Activated naive CD4-positive, alpha-beta T cell treated with anti-CD3 and anti-CD28 coated beads, Interleukin-2, amount 10 ng/mL, durations not matched to agents 7 days and 5 days (primary cell): ENCODE data around the gene KCNV2.
"Not testable (repeated sequence)": the region's sequence is repeated elsewhere in the genome, so short reads cannot be mapped to it uniquely, and the experiment has no call there.

Source experiments
- CTCF ChIA-PET: fragments of 350-600 bp; sonication (Branson Sonifier 250); formaldehyde crosslinking; loops from one replicate; lab custom pipeline; 2021; ENCODE audit warnings: antibody characterized with exemption; lab: Charles Lee
- DNase-seq: peaks from one replicate; pipeline ENCODE4 v3.0.0-alpha.2; 2020
- H3K27ac Mint-ChIP-seq: one replicate; pipeline ENCODE4 v1.8.0; 2021; ENCODE audit warnings: mild to moderate bottlenecking, moderate library complexity, mixed read lengths
- H3K27me3 Mint-ChIP-seq: one replicate; pipeline ENCODE4 v1.8.0; 2021; ENCODE audit warnings: mild to moderate bottlenecking, mixed read lengths
- H3K36me3 Mint-ChIP-seq: one replicate; pipeline ENCODE4 v1.8.0; 2021; ENCODE audit warnings: mixed read lengths
- H3K4me1 Mint-ChIP-seq: one replicate; pipeline ENCODE4 v1.8.0; 2021; ENCODE audit warnings: mixed read lengths
- H3K4me3 Mint-ChIP-seq: one replicate; pipeline ENCODE4 v1.8.0; 2021; ENCODE audit warnings: mild to moderate bottlenecking, moderate library complexity, mixed read lengths
- H3K9me3 Mint-ChIP-seq: one replicate; pipeline ENCODE4 v1.8.0; 2021; ENCODE audit warnings: mixed read lengths

Gene KCNV2

DNA sequence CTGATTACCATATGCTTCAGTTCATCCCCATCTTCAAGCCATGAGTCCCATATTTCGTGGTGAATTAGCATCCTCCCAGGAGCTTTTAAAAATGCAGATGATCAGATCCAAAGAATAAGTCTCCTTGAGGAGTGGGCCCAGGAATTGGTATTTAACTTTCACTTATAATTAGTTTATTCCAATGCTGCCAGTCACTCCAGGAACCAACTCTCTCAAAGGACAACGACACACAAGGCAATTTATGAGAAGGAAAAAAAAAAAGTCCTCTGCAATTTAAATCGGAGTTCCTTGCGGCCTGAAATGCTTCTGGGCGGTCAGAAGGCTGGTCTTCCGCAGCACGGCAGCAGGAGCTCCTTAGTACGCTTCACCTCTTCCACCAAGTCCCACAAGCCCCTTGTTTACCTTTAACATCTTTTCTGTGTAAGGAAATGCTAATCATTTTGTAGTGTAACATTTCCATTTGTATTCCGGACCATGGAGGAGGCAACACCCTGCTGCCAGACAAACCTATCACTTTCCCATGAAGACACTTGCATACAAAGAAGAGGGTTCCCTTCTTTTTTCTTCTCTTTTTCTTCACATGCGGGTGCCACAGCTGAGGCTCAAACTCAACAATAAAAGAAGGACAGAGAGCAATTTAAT, 16.3 kb upstream of the KCNV2 start:
- CTCF ChIA-PET = no interaction called here
- no peak overlapping the region for H3K27ac Mint-ChIP-seq
- DNase-seq = no peak
- no peaks in the 10 kb centered on the region for H3K9me3 Mint-ChIP-seq
- H3K4me3 Mint-ChIP-seq = no peak overlapping the region
- no peaks in the 10 kb centered on the region for H3K36me3 Mint-ChIP-seq
- no peaks in the 10 kb centered on the region for H3K27me3 Mint-ChIP-seq
- H3K4me1 Mint-ChIP-seq = no peaks in the 10 kb centered on the region

DNA sequence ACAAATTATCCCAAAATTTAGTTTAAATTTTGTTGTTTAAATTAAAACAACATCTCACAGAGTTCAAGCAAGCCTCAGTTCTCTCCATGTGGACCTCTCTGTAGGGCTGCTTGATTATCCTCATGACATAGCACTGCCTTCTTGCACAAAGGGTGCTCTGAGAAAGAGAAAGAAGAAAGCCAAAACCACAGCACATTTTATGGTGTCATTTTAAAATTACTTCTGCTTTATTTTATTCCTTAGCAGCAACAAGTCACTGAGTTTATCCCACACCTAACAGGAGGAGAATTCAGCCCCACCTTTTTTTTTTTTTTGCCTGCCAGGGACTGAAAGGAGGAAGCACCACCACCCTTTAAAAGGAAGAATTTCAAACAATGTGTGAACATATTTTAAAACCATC, 12.8 kb upstream of the KCNV2 start:
- Mint-ChIP-seq H3K36me3 (no peaks in the 10 kb centered on the region), H3K27me3 (no peaks in the 10 kb centered on the region), H3K4me1 (no peaks in the 10 kb centered on the region), H3K27ac (no peak overlapping the region), H3K9me3 (no peaks in the 10 kb centered on the region), H3K4me3 (no peak overlapping the region)
- no peak for DNase-seq
- CTCF ChIA-PET = no interaction called here

DNA sequence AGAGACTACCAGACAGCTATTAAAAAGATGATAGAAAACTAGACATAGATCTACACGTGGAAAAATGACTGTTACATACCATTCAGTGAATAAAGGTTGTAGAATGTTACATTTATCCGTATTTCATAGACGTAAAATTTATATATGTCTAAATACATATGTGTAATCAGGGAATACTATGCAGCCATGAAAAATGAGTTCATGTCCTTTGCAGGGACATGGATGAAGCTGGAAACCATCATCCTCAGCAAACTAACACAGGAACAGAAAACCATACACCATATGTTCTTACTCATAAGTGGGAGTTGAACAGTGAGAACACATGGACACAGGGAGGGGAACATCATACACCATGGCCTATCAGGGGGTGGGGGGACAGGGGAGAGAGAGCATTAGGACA, 10.1 kb upstream of the KCNV2 start:
- H3K9me3 Mint-ChIP-seq = not testable (repeated sequence)

DNA sequence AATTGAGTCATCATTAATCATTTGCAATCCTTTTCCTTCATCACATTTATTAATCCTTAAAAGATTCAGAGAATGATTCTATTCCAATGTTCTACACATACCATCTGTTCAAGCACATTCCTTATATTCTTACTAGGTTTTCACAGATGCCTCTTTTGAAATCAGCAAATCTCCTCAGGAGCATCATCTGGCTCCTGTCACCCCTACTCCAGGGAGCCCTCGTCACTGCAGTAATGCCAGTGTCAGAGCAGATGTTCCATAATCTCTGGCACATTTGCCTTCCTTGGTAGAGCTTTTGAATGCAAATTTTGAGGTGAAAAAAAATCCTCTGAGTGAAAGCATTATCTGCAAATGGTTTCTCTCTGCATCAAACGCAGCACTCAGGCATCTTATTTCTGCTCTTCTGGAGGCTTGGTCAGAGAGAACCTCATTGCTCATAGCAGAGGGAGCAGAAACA, 7.6 kb upstream of the KCNV2 start:
- Mint-ChIP-seq H3K4me3 (no peak overlapping the region), H3K36me3 (no peaks in the 10 kb centered on the region), H3K27ac (no peak overlapping the region), H3K9me3 (no peaks in the 10 kb centered on the region), H3K27me3 (no peaks in the 10 kb centered on the region), H3K4me1 (no peaks in the 10 kb centered on the region)
- CTCF ChIA-PET = no interaction called here
- no peak for DNase-seq

More for the DNA sequence above, 10.1 kb upstream of the KCNV2 start:
- H3K4me1 Mint-ChIP-seq, H3K36me3 Mint-ChIP-seq, H3K27ac Mint-ChIP-seq, DNase-seq, CTCF ChIA-PET, H3K27me3 Mint-ChIP-seq, H3K4me3 Mint-ChIP-seq: not testable (repeated sequence)

DNA sequence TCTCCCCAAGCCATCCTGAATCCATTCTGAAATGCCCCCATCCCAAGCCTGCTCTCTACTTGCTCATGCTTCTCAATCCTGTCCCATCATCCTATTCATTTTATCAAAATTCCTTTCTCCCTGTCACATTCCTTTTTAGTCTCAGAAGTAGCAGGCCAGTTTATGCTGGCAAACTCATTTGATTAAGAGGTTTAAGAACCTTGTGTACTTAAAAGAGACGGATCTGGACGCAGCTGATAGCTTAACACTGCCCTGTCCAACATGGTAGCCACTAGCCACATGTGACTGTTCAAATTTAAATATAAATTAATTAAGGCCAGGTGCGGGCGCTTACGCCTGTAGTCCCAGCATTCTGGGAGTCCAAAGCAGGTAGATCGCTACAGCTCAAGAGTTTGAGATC, 5.6 kb upstream of the KCNV2 start:
- Mint-ChIP-seq H3K27ac (no peak overlapping the region), H3K4me1 (no peaks in the 10 kb centered on the region)
- DNase-seq = no peak

DNA sequence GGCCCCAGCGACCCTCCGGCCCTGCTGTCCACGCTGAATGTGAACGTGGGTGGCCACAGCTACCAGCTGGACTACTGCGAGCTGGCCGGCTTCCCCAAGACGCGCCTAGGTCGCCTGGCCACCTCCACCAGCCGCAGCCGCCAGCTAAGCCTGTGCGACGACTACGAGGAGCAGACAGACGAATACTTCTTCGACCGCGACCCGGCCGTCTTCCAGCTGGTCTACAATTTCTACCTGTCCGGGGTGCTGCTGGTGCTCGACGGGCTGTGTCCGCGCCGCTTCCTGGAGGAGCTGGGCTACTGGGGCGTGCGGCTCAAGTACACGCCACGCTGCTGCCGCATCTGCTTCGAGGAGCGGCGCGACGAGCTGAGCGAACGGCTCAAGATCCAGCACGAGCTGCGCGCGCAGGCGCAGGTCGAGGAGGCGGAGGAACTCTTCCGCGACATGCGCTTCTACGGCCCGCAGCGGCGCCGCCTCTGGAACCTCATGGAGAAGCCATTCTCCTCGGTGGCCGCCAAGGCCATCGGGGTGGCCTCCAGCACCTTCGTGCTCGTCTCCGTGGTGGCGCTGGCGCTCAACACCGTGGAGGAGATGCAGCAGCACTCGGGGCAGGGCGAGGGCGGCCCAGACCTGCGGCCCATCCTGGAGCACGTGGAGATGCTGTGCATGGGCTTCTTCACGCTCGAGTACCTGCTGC, 839 bp downstream of the KCNV2 start:
- no peak for DNase-seq
- peaks cover 4% of the 10 kb centered on the region for H3K36me3 Mint-ChIP-seq
- CTCF ChIA-PET = no interaction called here
- H3K4me3 Mint-ChIP-seq = no peak overlapping the region
- H3K27me3 Mint-ChIP-seq = no peaks in the 10 kb centered on the region
- no peaks in the 10 kb centered on the region for H3K4me1 Mint-ChIP-seq
- peaks cover 13% of the 10 kb centered on the region for H3K9me3 Mint-ChIP-seq
- H3K27ac Mint-ChIP-seq = no peak overlapping the region

More for the DNA sequence above, 5.6 kb upstream of the KCNV2 start:
- no peaks in the 10 kb centered on the region for H3K9me3 Mint-ChIP-seq
- H3K4me3 Mint-ChIP-seq = no peak overlapping the region
- CTCF ChIA-PET = no interaction called here
- no peaks in the 10 kb centered on the region for H3K36me3 Mint-ChIP-seq
- no peaks in the 10 kb centered on the region for H3K27me3 Mint-ChIP-seq

DNA sequence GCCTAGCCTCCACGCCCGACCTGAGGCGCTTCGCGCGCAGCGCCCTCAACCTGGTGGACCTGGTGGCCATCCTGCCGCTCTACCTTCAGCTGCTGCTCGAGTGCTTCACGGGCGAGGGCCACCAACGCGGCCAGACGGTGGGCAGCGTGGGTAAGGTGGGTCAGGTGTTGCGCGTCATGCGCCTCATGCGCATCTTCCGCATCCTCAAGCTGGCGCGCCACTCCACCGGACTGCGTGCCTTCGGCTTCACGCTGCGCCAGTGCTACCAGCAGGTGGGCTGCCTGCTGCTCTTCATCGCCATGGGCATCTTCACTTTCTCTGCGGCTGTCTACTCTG, 1.4 kb downstream of the KCNV2 start:
- Mint-ChIP-seq H3K4me1 (no peaks in the 10 kb centered on the region), H3K27ac (no peak overlapping the region), H3K36me3 (peaks cover 4% of the 10 kb centered on the region), H3K4me3 (no peak overlapping the region), H3K27me3 (no peaks in the 10 kb centered on the region), H3K9me3 (peaks cover 13% of the 10 kb centered on the region)
- CTCF ChIA-PET = no interaction called here
- no peak for DNase-seq

DNA sequence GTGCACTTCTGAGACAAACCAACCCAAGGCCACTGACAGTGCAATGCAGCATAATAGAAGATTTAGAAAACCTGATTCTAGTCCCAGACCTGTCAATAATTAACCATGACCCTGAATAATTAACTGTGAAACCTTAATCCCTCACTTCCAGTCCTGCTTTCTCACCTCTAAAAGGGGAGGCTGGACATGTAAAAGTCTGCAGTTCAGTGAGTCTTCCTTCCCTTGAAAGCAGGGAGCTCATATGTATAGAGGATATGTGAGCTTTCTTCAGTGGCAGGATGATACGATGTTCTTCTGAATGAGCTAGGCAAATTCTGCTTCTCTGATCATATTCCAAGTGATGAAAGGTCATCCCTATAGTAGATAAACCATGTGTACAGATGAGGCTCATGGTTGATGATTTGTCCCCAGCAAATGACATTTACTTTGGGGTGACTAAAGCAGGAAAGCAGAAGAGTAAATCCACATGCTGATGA, 2.9 kb downstream of the KCNV2 start:
- Mint-ChIP-seq H3K4me3 (no peak overlapping the region), H3K4me1 (no peaks in the 10 kb centered on the region), H3K36me3 (peaks cover 4% of the 10 kb centered on the region), H3K27ac (no peak overlapping the region), H3K27me3 (no peaks in the 10 kb centered on the region), H3K9me3 (peaks cover 13% of the 10 kb centered on the region)
- CTCF ChIA-PET = no interaction called here
- no peak for DNase-seq

DNA sequence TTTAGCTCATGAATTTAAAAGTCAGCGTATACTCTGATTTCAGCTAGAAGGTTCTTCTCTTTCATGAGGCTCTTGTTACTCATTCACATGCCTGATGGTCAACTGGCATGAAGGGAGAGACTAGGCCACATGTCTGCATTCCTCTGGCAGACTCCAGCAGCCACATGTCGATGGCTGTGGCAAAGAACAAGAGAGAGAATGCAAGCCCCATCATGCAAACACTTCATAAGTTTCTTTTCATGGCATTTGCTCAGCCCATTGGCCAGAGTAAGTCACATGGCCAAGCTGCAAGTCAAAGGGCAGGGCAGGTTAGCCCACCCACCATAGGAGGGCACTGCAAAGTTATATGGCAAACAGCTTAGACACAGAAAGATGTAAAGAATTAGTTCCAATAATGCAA, 5.4 kb downstream of the KCNV2 start:
- Mint-ChIP-seq H3K27ac (no peak overlapping the region), H3K4me3 (no peak overlapping the region), H3K27me3 (no peaks in the 10 kb centered on the region), H3K36me3 (peaks cover 1% of the 10 kb centered on the region), H3K9me3 (peaks cover 3% of the 10 kb centered on the region), H3K4me1 (no peaks in the 10 kb centered on the region)
- no peak for DNase-seq
- CTCF ChIA-PET = no interaction called here

DNA sequence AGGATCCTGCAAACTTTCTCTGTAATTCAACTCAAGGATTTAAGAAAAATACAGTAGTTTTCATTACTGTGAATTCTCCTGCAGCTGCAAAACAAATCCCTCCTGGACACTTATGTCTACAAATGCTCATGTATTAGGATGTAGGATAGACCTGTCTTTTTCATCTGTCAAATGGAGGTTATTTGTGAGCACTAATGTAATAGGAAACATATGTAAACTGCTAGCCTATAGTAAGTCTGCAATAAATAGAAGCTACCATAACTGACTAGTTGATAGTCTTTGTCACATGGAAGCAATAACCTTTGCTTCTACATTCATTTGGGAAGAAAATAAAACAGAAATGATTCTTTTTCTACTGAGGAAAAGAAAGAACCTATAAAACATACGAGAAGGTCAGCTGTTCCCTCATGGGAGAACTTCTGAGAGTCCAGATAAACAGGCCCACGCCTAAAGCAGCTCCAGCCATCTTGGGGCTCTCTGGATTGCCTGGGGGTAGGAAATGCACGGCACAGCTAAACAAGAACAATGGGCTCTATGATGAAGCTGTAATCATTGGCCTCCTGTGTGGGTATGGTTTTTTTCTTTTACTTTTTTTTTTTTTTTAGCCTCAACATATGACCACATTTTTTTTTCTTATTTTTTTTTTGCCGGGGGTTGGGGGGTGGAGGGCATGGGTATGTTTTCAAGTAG, 6.2 kb downstream of the KCNV2 start:
- Mint-ChIP-seq H3K4me3 (no peak overlapping the region), H3K36me3 (peaks cover 1% of the 10 kb centered on the region), H3K4me1 (no peaks in the 10 kb centered on the region), H3K27me3 (no peaks in the 10 kb centered on the region), H3K9me3 (peaks cover 3% of the 10 kb centered on the region), H3K27ac (no peak overlapping the region)
- CTCF ChIA-PET = no interaction called here
- no peak for DNase-seq

DNA sequence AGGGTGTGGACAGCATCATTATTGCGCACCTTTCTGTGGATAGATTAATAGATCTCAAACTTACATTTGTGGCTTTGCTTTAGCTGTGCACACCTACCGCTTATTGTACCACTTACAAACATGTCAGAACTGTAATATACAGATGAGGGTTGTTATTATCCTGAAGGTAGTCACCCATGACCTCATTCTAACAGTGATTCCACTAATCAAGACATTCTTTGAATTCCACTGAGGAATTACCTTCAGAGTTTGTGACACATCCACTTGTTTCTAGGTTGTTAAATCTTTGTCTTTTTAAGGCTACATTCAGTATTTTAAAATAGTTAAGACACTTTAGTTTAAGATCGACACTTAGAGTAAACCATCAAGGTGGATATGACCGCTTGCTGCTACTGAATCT, 7.8 kb downstream of the KCNV2 start:
- Mint-ChIP-seq H3K36me3 (no peaks in the 10 kb centered on the region), H3K4me3 (no peak overlapping the region), H3K27me3 (no peaks in the 10 kb centered on the region), H3K4me1 (no peaks in the 10 kb centered on the region), H3K9me3 (no peaks in the 10 kb centered on the region), H3K27ac (no peak overlapping the region)
- CTCF ChIA-PET = interaction anchor here (0.6 kb wide), 2 partner anchors 40 to 133 kb away, joined by 3 read pairs; no protein-coding TSS in a partner anchor
- no peak for DNase-seq

DNA sequence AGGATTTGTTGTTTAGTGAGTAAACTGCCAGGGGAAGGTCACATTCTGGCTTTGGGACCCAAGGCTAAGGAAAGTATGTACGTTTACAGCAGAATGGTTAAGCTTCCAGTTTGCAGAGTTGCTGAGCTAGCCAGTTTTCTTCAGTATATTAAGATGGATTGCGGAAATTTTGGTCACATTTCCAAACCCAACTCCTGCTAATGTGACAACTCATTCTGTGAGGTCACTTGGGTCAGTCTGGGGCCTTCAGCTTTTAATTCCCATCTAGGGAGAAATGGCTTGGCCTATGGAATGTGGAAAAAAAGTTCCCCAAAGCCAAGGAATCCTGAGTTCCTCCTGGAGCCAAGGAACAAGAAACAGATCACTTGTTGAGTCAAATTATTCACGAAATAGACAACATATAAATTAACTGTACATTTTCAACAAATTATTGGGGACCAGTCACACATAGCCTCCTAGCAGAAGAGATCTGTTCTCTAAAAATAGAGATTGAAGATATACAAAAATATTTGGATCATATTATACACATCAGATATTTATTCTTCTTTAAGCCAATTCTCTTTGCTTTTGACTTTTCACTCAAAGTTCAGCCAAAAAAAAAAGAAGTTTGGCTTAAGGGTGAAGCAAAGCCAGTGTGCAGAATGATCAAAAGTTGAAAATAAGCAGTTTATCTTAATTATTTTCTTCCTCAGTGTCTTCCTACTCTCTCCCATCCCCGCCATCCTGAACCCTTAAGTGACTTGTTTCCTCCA, 8.8 kb downstream of the KCNV2 start:
- Mint-ChIP-seq H3K36me3 (no peaks in the 10 kb centered on the region), H3K4me1 (no peaks in the 10 kb centered on the region), H3K27ac (no peak overlapping the region), H3K27me3 (no peaks in the 10 kb centered on the region), H3K9me3 (no peaks in the 10 kb centered on the region), H3K4me3 (no peak overlapping the region)
- CTCF ChIA-PET = interaction anchor here (0.6 kb wide), 1 partner anchor 132 kb away, joined by 3 read pairs; no protein-coding TSS in a partner anchor
- no peak for DNase-seq

DNA sequence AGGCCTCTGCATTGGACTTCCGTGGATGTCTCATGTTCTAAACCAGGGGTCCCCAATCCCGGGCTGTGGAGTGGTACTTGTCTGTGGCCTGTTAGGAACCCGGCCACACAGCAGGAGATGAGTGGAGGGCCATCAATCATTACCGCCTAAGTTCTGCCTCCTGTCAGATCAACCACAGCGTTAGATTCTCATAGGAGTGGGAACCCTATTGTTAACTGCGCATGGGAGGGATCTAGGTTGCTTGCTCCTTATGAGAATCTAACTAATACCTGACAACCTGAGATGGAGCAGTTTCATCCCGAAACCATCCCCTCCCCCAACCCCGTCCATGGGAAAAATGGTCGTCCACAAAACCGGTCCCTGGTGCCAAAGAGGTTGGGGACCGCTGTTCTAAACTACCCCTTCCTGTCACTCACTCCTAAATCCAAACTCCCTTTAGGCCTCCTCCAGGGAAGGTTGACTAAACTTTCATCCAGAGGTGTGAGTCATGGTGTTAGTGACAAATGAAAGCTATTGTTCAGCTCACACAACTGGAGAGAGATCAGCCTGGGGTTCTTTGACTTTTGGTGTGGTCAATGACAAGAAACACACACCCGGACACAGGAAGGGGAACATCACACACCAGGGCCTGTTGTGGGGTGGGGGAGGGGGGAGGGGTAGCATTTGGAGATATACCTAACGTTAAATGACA, 9.5 kb downstream of the KCNV2 start:
- Mint-ChIP-seq H3K4me1 (no peaks in the 10 kb centered on the region), H3K27me3 (no peaks in the 10 kb centered on the region), H3K36me3 (no peaks in the 10 kb centered on the region), H3K4me3 (no peak overlapping the region), H3K9me3 (no peaks in the 10 kb centered on the region), H3K27ac (no peak overlapping the region)
- CTCF ChIA-PET = interaction anchor here (1.1 to 2.4 kb wide), 5 partner anchors 16 to 594 kb away, joined by 3 to 11 read pairs (median 5); no protein-coding TSS in a partner anchor
- no peak for DNase-seq
